Left lung (tissue), 10 donors: ENCODE data around the gene ADCY10. TPM values are rescaled to one million over a fixed set of nuclear protein-coding genes. Genes with fewer than 3 reads are reported as not detected.

Experiments used
- ATAC-seq: fragments of 200-7000 bp; cut with Tn5 transposase; one replicate; pipeline ENCODE4 v1.9.1; 2020; ENCODE audit warnings: moderate library complexity
- DNase-seq, 4 donors: peaks; one replicate each; pipeline ENCODE4 v3.0.0-alpha.2; 2013 to 2020
- H3K27ac ChIP-seq, 2 donors: fragments of 200-600 bp; sonication (generic) in 1 of 2; one replicate each; pipeline versions ENCODE4 v1.5.0 to v1.8.0; 2020 to 2021
- H3K27me3 ChIP-seq, 2 donors: fragments of 200-600 bp; sonication (generic) in 1 of 2; one replicate each; pipeline versions ENCODE4 v1.5.0 to v1.8.0; 2020 to 2021
- H3K36me3 ChIP-seq, 2 donors: fragments of 200-600 bp; sonication (generic) in 1 of 2; one replicate each; pipeline versions ENCODE4 v1.5.0 to v1.8.0; 2020 to 2021
- H3K4me1 ChIP-seq, 2 donors: fragments of 200-600 bp; one replicate each; pipeline ENCODE4 v1.8.0; 2021
- H3K4me3 ChIP-seq, 2 donors: fragments of 200-600 bp; sonication (generic) in 1 of 2; one replicate each; pipeline versions ENCODE4 v1.5.0 to v1.8.0; 2020 to 2021; ENCODE audit warnings: mild to moderate bottlenecking in 1 of 2
- H3K9me3 ChIP-seq, 2 donors: fragments of 200-600 bp; sonication (generic) in 1 of 2; one replicate each; pipeline versions ENCODE4 v1.5.0 to v1.8.0; 2020 to 2021
- CTCF ChIP-seq, 2 donors: fragments of 200-600 bp; sonication (generic) in 1 of 2; IDR thresholded peaks; one replicate each; pipeline versions ENCODE4 v1.5.0 to v1.8.0; 2021; ENCODE audit warnings: antibody characterized with exemption in 2 of 2
- intact Hi-C, 2 donors: fragments of 100-400 bp; cut with DNase I; formaldehyde crosslinking; loops; one replicate each; pipeline versions ENCODE4 v1.11.2 to v1.14.2; 2022
- polyA plus RNA-seq, 6 donors: library from polyadenylated mRNA; unstranded; fragments of 120-200 nt; gene quantifications; one replicate each; pipeline ENCODE4 v1.2.1, GENCODE V29; 2013; ENCODE audit not compliant: insufficient read length in 6 of 6
- total RNA-seq, 2 donors: library from RNA; stranded (reverse); fragmentation: NEBNext Ultra II Directional; extraction: Animal tissue kit (Norgen Biotek cat#: 25700); gene quantifications; one replicate each; pipeline ENCODE4 v1.2.1, GENCODE V29; 2021
- donor health status: DM: no; HTN: yes; CAD: no.
- donor health status: DM: no; HTN: no; CAD: no.

Gene ADCY10
- total and polyA plus RNA-seq, 8 donors, result 0.11 to 0.37 (median 0.21) TPM; not detected in 1

DNA sequence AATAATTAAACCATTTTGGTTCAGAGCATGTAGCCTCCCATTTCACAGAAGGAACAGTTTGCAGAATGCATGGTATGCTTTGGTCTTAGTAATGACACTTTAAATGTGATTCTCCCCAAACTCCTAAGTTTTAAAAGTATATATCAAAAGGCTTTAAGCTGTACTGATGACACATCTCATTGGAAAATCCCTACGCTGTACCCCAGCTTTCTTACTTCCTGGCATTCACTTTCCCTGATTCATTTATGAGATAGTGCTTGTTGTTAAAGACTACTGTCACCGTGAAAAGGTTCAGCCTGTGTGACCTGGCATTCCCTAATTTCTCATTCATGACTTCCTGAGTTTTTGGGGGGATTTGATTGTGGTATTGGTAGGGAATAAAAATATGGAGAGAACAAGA, 138.8 kb downstream of the ADCY10 start:
- ATAC-seq (no peak), DNase-seq (no peak)
- Histone ChIP-seq H3K27ac (no peak overlapping the region), H3K4me3 (no peak overlapping the region), H3K36me3 (peaks cover 0 to 24% of the 10 kb centered on the region in 2 donors), H3K9me3 (no peaks in the 10 kb centered on the region), H3K27me3 (no peaks in the 10 kb centered on the region), H3K4me1 (peaks cover 0 to 5% of the 10 kb centered on the region in 2 donors)
- intact Hi-C loops, result no loop called here
- TF ChIP-seq CTCF (IDR thresholded peaks at IDR 0.05), result no peak

GRCh38 chr1:167774710-167775109, 139.2 kb downstream of the ADCY10 start:
- no peak overlapping the region for H3K4me3 ChIP-seq
- no peak for ATAC-seq
- intact Hi-C loops, result no loop called here

GRCh38 chr1:167773516-167773915, 140.4 kb downstream of the ADCY10 start:
- Histone ChIP-seq H3K4me1 (peaks cover 0 to 5% of the 10 kb centered on the region in 2 donors), H3K27ac (no peak overlapping the region), H3K27me3 (no peaks in the 10 kb centered on the region), H3K4me3 (no peak overlapping the region), H3K36me3 (peaks cover 0 to 32% of the 10 kb centered on the region in 2 donors), H3K9me3 (no peaks in the 10 kb centered on the region)
- DNase-seq, result no peak
- no peak for TF ChIP-seq CTCF (IDR thresholded peaks at IDR 0.05)
- no peak for ATAC-seq
- intact Hi-C loops, result no loop called here

More at GRCh38 chr1:167774710-167775109, 139.2 kb downstream of the ADCY10 start:
- no peak for DNase-seq
- Histone ChIP-seq H3K27me3 (no peaks in the 10 kb centered on the region), H3K27ac (no peak overlapping the region), H3K4me1 (peaks cover 0 to 5% of the 10 kb centered on the region in 2 donors), H3K36me3 (peaks cover 0 to 24% of the 10 kb centered on the region in 2 donors), H3K9me3 (no peaks in the 10 kb centered on the region)
- no peak for TF ChIP-seq CTCF (IDR thresholded peaks at IDR 0.05)

- Histone ChIP-seq H3K27ac (no peak overlapping the region), H3K4me1 (peaks cover 0 to 10% of the 10 kb centered on the region in 2 donors), H3K9me3 (no peaks in the 10 kb centered on the region), H3K27me3 (no peaks in the 10 kb centered on the region), H3K36me3 (peaks cover 0 to 29% of the 10 kb centered on the region in 2 donors), H3K4me3 (no peak overlapping the region)
- ATAC-seq (no peak), DNase-seq (no peak)
- intact Hi-C loops, result no loop called here
- TF ChIP-seq CTCF (IDR thresholded peaks at IDR 0.05), result no peak
Measured at GRCh38 chr1:167772436-167772835, 141.5 kb downstream of the ADCY10 start.

DNA sequence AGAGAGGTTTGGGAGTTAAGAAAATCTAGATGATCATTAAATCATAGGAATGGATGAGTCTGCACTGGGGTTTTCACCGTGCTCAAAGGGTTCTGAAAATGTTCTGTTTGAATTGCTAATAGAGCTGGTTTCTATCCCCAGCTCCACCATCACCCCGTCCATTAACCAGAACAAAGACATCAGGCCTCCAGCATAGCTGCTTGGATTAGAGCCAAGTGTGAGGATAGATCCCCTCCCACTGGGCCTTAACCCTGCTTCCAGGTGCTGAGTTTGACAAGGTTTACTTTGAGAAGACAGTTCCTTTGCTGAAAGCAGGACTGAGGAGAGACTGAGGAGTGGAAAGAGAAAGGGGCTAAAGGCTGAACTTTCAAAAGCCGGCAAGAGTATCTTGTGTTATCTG, 143.8 kb downstream of the ADCY10 start:
- peaks cover 0 to 21% of the 10 kb centered on the region in 2 donors for H3K36me3 ChIP-seq
- ATAC-seq, result no peak

More for the DNA sequence above, 143.8 kb downstream of the ADCY10 start:
- intact Hi-C loops, result no loop called here
- Histone ChIP-seq H3K27ac (no peak overlapping the region), H3K4me3 (no peak overlapping the region), H3K9me3 (no peaks in the 10 kb centered on the region), H3K27me3 (no peaks in the 10 kb centered on the region), H3K4me1 (peaks cover 0 to 9% of the 10 kb centered on the region in 2 donors)
- no peak for DNase-seq
- no peak for TF ChIP-seq CTCF (IDR thresholded peaks at IDR 0.05)
